Measurements from ENCODE around the gene TNIP2. TPM values are rescaled to one million over a fixed set of nuclear protein-coding genes. Genes with fewer than 3 reads are reported as not detected.
A peak's percentile ranks its signal among the peaks of the same experiment; 100 is the strongest.

The TNIP2 gene
- total RNA-seq: 119 and 122 TPM in 2 replicates

GRCh38 chr4:2755821-2756690 is at the start of gene TNIP2:
Gene TNIP2, minus strand, starts transcription at chr4:2756336. Its CDS starts 47 bp downstream, at chr4:2756289.
- DNase-seq: peak; percentile 84

GRCh38 chr4:2804973-2805501 is 48.9 kb upstream of the TNIP2 start:
- no peak for DNase-seq

- DNase-seq: no peak
Observed at GRCh38 chr4:2804449-2804972, 48.4 kb upstream of the TNIP2 start.

GRCh38 chr4:2803624-2804448 is 47.7 kb upstream of the TNIP2 start:
- DNase-seq: no peak

GRCh38 chr4:2802618-2803531 is 46.7 kb upstream of the TNIP2 start:
- DNase-seq: no peak

GRCh38 chr4:2800691-2801596 is 44.8 kb upstream of the TNIP2 start:
- DNase-seq: peak; percentile 43

GRCh38 chr4:2799971-2800690 is 44.0 kb upstream of the TNIP2 start:
- DNase-seq: no peak

- no peak for DNase-seq
Observed at GRCh38 chr4:2799224-2799911, 43.2 kb upstream of the TNIP2 start.

GRCh38 chr4:2798399-2799223 is 42.5 kb upstream of the TNIP2 start:
- peak; percentile 88 for DNase-seq

GRCh38 chr4:2797545-2798305 is 41.6 kb upstream of the TNIP2 start:
- no peak for DNase-seq

GRCh38 chr4:2796849-2797544 is 40.9 kb upstream of the TNIP2 start:
- DNase-seq: no peak

- peak; percentile 48 for DNase-seq
Observed at GRCh38 chr4:2795893-2796848, 40.0 kb upstream of the TNIP2 start.

GRCh38 chr4:2795300-2795892 is 39.3 kb upstream of the TNIP2 start:
- DNase-seq: no peak

GRCh38 chr4:2794486-2795299 is 38.6 kb upstream of the TNIP2 start:
- peak; percentile 61 for DNase-seq
